D721Med (cell line): ENCODE data around the gene CFH.

ENCODE experiments used
- DNase-seq: peaks from one replicate; pipeline ENCODE4 v3.0.0; 2011; ENCODE audit warnings: low spot score; ENCODE audit not compliant: insufficient read length
- FAIRE-seq: peaks from 2 replicates; lab custom pipeline; 2011; peaks lifted over from hg19 to GRCh38; lab: Jason Lieb, UNC
- TF ChIP-seq, protein P1 (sequence below): IDR thresholded peaks from 2 replicates; pipeline ENCODE4 v1.5.1; 2012; ENCODE audit warnings: mild to moderate bottlenecking, control low read depth; ENCODE audit not compliant: insufficient read depth; ENCODE audit errors: missing control alignments

CFH gene

DNA sequence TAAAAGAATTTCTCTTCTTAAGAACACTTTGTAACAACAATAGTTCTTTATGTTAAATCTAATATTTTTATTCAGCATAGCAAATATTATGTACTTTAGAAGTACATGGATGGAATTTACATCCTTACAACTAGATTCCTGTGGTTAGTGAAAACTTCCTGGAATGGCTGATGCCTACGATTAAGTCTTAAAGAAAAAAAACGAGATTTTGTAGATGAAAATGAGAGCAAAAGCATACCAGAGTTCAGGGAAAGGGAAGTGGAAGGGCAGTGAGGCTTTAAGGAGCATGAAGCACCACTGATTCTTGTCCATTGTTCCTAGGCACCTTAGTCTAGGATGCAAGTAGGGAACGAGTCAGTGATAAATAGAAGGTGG is 26.7 kb downstream of the CFH start:
- TF ChIP-seq, protein P1, sequence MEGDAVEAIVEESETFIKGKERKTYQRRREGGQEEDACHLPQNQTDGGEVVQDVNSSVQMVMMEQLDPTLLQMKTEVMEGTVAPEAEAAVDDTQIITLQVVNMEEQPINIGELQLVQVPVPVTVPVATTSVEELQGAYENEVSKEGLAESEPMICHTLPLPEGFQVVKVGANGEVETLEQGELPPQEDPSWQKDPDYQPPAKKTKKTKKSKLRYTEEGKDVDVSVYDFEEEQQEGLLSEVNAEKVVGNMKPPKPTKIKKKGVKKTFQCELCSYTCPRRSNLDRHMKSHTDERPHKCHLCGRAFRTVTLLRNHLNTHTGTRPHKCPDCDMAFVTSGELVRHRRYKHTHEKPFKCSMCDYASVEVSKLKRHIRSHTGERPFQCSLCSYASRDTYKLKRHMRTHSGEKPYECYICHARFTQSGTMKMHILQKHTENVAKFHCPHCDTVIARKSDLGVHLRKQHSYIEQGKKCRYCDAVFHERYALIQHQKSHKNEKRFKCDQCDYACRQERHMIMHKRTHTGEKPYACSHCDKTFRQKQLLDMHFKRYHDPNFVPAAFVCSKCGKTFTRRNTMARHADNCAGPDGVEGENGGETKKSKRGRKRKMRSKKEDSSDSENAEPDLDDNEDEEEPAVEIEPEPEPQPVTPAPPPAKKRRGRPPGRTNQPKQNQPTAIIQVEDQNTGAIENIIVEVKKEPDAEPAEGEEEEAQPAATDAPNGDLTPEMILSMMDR = no peak
- DNase-seq (no peak), FAIRE-seq (no peak)

DNA sequence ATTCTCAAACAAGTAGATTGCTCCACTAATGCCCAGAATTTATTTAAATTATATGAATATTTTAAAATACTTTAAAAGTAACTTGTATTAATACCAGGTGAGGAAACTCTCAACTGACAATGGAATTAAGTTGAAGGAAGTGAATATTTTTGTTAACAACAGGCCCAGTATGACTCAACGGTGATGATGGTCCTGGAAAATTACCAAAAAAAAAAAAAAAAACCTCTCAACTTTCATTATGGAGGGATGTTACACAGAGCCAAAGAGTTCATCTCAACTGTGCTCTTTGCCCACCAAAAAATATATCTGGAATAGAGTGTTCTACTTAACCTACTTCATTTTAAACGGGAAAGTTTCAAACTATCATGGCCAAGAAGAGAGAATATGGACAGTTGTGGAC is 28.3 kb downstream of the CFH start:
- DNase-seq (no peak), FAIRE-seq (no peak)
- TF ChIP-seq, protein P1 = no peak

DNA sequence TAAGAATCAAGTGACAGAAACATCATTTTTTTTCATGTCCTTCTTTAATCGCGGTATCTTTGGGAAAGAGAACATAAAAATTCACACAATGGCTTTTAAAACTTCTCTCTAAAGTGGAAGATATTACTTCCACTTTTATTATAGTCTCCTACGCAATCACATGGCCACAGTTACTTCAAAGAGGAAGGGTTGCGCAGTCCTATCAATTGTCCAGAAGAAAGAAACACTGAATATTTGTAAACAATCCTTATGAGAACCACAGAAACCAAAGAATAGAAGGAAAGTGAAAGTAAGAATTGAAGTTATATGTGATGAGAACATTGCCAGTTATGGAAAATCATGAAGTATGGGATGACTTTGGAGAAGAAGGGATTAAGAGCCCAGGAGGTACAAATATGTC is 32.6 kb downstream of the CFH start:
- FAIRE-seq (no peak), DNase-seq (no peak)
- TF ChIP-seq, protein P1 = no peak

DNA sequence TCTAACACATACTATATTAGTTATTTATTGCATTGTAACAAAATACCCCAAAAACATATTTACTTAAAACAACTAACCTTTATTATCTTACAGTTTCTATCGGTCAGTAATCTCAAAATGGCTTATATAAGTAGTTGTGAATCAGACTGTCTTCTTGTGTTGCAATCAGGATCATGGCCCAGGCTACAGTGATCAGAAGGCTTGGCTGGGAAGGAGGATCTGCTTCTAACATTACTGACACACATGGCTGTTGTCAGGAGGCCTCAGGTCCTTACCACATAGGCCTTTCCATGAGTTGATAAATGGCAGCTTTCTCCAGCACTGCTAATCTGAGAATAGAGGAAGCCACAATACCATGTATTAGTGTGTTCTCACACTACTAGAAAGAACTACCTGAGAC is 33.7 kb downstream of the CFH start:
- no peak for FAIRE-seq
- no peak for DNase-seq
- TF ChIP-seq, protein P1 = no peak

- TF ChIP-seq, protein P1 = no peak
- FAIRE-seq = no peak
- no peak for DNase-seq
Observed at GRCh38 chr1:196689001-196689400, 37.2 kb downstream of the CFH start.

DNA sequence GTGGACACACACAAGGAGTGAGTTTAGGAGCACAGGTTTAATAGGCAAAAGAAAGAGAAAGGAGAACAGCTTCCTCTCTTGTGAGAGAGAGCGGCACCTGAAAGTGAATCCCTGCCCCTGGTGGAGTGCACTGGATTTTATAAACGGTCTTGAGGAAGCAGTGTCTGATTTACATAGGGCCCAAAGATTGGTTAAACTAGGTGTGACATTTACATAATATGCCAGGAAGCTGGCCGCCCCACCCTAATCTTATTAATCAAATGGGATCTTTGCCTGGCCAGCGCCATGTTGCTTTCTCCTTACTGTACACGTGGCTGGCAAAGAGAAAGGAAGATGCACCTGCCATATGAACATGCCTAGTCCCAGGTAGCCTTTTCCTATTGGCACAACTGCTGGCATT is 38.7 kb downstream of the CFH start:
- no peak for DNase-seq

DNA sequence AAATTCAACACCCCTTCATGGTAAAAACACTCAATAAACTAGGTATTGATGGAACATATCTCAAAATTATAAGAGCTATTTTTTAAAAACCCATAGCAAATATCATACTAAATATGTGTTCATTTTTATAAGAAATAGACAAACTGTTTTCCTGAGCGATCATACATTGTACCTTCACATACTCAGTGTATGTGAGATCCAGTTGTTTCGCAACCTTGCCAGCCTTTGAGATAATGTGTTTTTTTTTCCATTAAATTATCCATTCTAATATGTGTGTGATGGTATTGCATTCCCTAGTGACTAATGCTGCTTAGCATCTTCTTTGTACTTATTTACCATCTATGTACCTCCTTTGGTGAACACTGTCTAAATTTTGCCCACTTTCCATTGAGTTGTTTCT is 47.1 kb downstream of the CFH start:
- TF ChIP-seq, protein P1 = no peak
- FAIRE-seq = no peak

More for the DNA sequence above, 38.7 kb downstream of the CFH start:
- no peak for FAIRE-seq
- TF ChIP-seq, protein P1 = no peak

More for the DNA sequence above, 47.1 kb downstream of the CFH start:
- DNase-seq = no peak
